GM10266 (cell line): ENCODE measurements around the gene SLC26A2.

Source experiments
- DNase-seq: peaks from one replicate; pipeline ENCODE4 v3.0.0; 2012; ENCODE audit errors: extremely low spot score
- TF ChIP-seq, protein P1 (sequence below): IDR thresholded peaks from 2 replicates; pipeline ENCODE4 v1.5.1; 2012; ENCODE audit warnings: mild to moderate bottlenecking, low read depth; ENCODE audit not compliant: control insufficient read depth, insufficient read depth; ENCODE audit errors: missing control alignments

SLC26A2 gene

GRCh38 chr5:149966946-149967345, 6.4 kb downstream of the SLC26A2 start:
- TF ChIP-seq, protein P1, sequence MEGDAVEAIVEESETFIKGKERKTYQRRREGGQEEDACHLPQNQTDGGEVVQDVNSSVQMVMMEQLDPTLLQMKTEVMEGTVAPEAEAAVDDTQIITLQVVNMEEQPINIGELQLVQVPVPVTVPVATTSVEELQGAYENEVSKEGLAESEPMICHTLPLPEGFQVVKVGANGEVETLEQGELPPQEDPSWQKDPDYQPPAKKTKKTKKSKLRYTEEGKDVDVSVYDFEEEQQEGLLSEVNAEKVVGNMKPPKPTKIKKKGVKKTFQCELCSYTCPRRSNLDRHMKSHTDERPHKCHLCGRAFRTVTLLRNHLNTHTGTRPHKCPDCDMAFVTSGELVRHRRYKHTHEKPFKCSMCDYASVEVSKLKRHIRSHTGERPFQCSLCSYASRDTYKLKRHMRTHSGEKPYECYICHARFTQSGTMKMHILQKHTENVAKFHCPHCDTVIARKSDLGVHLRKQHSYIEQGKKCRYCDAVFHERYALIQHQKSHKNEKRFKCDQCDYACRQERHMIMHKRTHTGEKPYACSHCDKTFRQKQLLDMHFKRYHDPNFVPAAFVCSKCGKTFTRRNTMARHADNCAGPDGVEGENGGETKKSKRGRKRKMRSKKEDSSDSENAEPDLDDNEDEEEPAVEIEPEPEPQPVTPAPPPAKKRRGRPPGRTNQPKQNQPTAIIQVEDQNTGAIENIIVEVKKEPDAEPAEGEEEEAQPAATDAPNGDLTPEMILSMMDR: no peak
- no peak for DNase-seq

DNA sequence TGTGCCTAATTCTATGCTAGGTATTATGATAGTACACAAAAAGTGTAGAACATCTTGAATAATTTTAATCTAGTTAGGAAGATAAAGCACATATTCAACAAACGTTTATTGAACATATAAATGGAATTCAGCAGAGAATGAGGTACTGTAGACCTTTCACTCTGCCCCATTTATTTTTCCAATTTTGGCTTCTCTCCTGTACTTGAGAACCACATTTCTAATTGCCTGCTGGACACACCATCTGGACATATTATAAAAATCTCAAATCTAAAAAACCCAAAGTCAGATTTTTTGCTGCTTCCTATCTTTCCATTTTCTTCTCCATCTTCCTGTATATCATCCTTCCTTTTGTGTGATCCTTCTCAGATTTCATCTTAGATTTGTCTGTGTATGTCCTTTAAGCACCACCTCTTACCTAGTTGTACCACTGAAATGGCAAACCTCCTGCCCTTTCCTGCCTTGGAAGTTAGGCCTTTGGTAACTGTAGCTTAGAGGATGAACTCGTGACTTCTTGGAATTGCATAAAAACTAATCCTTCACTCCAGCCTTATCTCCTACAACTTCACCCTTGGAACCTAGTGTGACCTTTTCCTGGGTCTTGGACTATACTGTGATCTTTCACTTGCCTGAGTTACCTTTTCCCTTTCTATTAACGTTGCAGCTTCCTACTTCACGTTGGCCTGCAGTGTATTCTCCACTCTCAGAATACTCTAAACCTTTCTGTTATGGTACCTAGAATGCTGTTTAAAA, 8.8 kb downstream of the SLC26A2 start:
- TF ChIP-seq, protein P1: no peak
- no peak for DNase-seq

DNA sequence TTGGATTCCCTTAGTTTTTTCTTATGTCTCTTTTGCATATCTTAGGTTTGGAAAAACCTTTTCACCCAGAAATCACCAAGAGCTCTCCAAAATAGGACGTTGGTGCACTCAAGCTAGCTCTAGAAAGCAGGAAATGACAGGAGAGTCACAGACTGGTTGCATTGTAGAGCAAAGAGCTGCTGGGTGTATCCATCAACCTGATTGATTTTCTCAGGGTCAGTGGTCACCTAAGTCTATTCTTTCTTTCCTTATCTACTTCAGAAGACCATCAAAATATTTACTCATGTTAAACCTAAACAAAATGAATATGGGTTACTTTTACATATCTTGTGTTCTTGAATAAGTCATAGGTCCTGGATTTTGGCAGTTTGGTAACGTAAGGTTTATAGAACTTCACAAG, 14.9 kb downstream of the SLC26A2 start:
- TF ChIP-seq, protein P1: no peak
- no peak for DNase-seq

GRCh38 chr5:149979896-149980295, 19.3 kb downstream of the SLC26A2 start:
- TF ChIP-seq, protein P1: no peak
- no peak for DNase-seq

GRCh38 chr5:149981206-149981605, 20.6 kb downstream of the SLC26A2 start:
- DNase-seq: no peak
- TF ChIP-seq, protein P1: no peak

- TF ChIP-seq, protein P1: no peak
- DNase-seq: no peak
These were observed 21.9 kb downstream of the SLC26A2 start for GRCh38 chr5:149982505-149982904.

DNA sequence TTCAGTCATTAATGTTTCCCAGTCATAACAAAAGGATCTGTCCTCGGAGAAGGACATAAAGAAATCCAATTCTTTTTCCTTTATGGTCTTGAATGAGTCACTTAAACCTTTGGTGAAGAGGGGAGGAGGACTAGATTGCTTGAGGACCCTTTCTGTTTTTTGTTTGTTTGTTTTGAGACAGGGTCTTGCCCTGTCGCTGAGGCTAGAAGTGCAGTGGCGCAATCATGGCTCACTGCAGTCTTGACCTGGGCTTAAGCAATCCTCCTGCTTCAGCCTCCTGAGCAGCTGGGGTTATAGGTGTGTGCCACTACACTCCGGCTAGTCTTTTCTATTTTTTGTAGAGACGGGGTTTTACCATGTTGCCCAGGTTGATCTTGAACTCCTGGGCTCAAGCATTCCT, 27.6 kb downstream of the SLC26A2 start:
- no peak for DNase-seq
- TF ChIP-seq, protein P1: no peak
